Ectodermal cell (in vitro differentiated cells): ENCODE results near the gene NEURL1B.

Source experiments
- H3K27ac ChIP-seq: 2 replicates; pipeline ENCODE4 v1.7.0; 2013; ENCODE audit warnings: mild to moderate bottlenecking, low read depth, low read length; ENCODE audit not compliant: insufficient read depth, poor library complexity, severe bottlenecking
- H3K27me3 ChIP-seq: 2 replicates; pipeline ENCODE4 v1.7.0; 2013; ENCODE audit warnings: mild to moderate bottlenecking, low read length; ENCODE audit not compliant: insufficient read depth, control insufficient read depth, poor library complexity, severe bottlenecking
- H3K36me3 ChIP-seq: one replicate; pipeline ENCODE4 v1.7.0; 2013; ENCODE audit warnings: low read length; ENCODE audit not compliant: control insufficient read depth, insufficient read depth
- H3K4me1 ChIP-seq: one replicate; pipeline ENCODE4 v1.7.0; 2013; ENCODE audit warnings: low read length; ENCODE audit not compliant: control insufficient read depth, insufficient read depth
- H3K4me3 ChIP-seq: 2 replicates; pipeline ENCODE4 v1.7.0; 2013; ENCODE audit warnings: low read depth, low read length, control low read depth; ENCODE audit not compliant: insufficient read depth
- H3K9me3 ChIP-seq: 2 replicates; pipeline ENCODE4 v1.7.0; 2013; ENCODE audit warnings: mild to moderate bottlenecking, low read length, moderate library complexity; ENCODE audit not compliant: control insufficient read depth
- WGBS, 2 experiments: methylation state at CpG; one replicate each; pipeline ENCODE4 v1.1.7; 2013; ENCODE audit warnings: missing lambda C conversion rate in 2 of 2; 5-methylcytosine and 5-hydroxymethylcytosine counted together

Gene NEURL1B

GRCh38 chr5:172731680-172732074 is 90.6 kb downstream of the NEURL1B start:
- H3K4me1 ChIP-seq = no peaks in the 10 kb centered on the region
- no peaks in the 10 kb centered on the region for H3K27me3 ChIP-seq
- no peaks in the 10 kb centered on the region for H3K9me3 ChIP-seq
- H3K36me3 ChIP-seq = no peaks in the 10 kb centered on the region
- no peak overlapping the region for H3K27ac ChIP-seq
- H3K4me3 ChIP-seq = no peak overlapping the region
- WGBS, 2 experiments = 93% methylated on average over 9 of the region's 9 CpGs

DNA sequence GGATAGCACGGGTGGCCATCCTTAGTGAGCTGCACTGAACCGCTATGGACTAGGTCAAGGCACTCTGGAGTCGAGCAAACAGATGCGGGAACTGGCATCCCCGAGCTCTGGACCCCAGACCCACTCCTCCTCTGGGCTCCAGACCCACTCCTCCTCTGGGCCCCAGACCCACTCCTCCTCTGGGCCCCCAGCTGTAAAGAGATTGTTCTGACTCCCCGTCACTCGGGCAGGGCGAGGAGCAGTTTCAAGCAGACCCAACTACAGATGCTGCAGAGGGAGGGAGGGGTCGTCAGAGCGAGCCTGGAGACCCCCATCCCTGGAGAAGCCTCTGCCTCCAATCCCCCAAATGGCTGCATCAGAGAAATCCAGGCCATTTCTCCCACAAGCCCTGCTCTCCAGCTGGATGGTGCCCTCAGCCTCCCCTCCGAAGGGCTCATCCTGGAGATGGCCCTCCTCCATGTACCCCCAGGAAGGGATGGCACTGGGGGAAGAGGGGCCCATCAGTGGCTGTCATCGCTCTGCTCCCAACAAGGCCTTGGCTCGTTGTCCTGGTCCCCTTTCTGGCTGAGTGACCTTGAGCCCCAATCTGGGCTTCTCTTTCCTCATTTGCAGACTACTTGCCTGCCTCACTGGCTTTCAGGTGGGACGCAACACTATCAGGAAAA is 91.3 kb downstream of the NEURL1B start:
- Histone ChIP-seq H3K27ac (no peak overlapping the region), H3K9me3 (no peaks in the 10 kb centered on the region), H3K27me3 (no peaks in the 10 kb centered on the region), H3K4me1 (no peaks in the 10 kb centered on the region), H3K36me3 (no peaks in the 10 kb centered on the region), H3K4me3 (no peak overlapping the region)
- 89 to 94% methylated on average over 14 of the region's 14 CpGs for WGBS, 2 experiments

- no peak overlapping the region for H3K27ac ChIP-seq
- no peaks in the 10 kb centered on the region for H3K4me1 ChIP-seq
- no peaks in the 10 kb centered on the region for H3K36me3 ChIP-seq
- H3K9me3 ChIP-seq = no peaks in the 10 kb centered on the region
- no peak overlapping the region for H3K4me3 ChIP-seq
- WGBS, 2 experiments = 86 to 88% methylated on average over 17 of the region's 17 CpGs
- no peaks in the 10 kb centered on the region for H3K27me3 ChIP-seq
Observed at GRCh38 chr5:172733131-172733973, 92.3 kb downstream of the NEURL1B start.

- H3K4me1 ChIP-seq = no peaks in the 10 kb centered on the region
- H3K9me3 ChIP-seq = no peaks in the 10 kb centered on the region
- H3K27me3 ChIP-seq = no peaks in the 10 kb centered on the region
- WGBS, 2 experiments = 81 to 91% methylated on average over 3 to 4 of the region's 4 CpGs
- no peak overlapping the region for H3K4me3 ChIP-seq
- no peak overlapping the region for H3K27ac ChIP-seq
- no peaks in the 10 kb centered on the region for H3K36me3 ChIP-seq
Observed at GRCh38 chr5:172733974-172734346, 92.9 kb downstream of the NEURL1B start.

DNA sequence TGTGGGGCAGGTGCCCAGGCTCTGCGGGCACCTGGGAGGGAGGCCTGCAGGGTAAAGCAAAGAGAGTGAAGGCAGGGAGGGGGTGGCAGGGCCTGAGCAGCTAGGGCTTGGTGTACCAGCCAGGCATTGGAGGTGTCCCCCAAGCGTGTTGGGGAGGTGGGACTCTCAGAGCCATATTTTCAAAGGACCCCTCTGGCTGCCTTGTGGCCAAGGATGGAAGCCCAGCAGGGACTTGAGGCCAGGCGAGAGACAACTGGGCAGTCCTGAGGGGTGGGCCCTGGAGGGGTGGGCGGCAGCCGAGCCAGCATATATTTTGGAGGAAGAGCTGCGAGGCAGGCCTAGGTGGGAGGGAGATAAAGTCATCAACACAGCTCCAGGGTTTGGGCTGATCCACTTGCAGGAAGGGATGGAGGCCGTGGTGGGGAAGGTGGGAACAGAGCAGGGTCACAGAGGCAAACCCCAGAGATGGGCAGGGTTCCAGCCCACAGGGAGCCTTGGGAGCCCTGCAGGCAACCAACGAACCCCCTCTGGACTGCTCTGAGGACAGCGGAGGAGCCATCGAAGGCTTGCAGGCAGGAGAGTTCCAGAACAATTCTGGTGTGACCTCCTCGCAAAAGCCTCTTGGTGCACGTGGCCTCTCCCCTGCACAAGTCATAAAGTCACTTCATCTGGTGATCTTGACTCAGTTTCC is 94.2 kb downstream of the NEURL1B start:
- Histone ChIP-seq H3K27ac (no peak overlapping the region), H3K27me3 (no peaks in the 10 kb centered on the region), H3K4me1 (no peaks in the 10 kb centered on the region), H3K4me3 (no peak overlapping the region), H3K36me3 (no peaks in the 10 kb centered on the region), H3K9me3 (no peaks in the 10 kb centered on the region)
- 92 to 93% methylated on average over 12 of the region's 12 CpGs for WGBS, 2 experiments

DNA sequence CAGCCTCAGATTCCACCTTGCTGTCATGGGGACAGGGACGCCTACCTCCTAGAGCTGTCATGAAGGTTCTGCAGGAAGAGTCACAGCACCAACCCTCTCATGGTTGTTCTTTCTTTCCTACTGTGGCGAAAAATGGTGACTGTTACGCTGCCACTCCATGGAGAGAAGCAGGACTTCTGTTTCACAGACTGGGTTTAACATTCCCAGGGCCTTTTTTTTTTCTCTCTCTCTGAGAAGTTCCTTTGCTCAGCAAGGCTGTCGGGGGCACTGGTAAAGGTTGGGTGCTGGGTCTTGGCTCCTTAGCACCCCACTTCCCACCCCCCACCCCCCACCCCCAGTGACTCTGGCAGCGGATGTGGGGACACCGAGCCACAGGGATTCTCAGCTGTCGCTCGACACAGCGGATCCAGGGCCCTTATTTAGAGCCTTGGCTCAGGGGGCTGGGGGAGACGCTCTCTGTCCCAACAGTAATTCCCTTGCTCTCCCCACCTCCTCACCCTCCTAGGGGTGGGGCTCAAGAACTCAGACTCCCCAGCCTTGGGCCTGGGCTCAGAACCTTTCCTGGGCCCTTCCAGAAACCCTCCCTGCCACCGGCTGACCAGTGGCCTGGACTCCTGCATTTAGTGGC is 95.6 kb downstream of the NEURL1B start:
- Histone ChIP-seq H3K27ac (no peak overlapping the region), H3K27me3 (no peaks in the 10 kb centered on the region), H3K36me3 (no peaks in the 10 kb centered on the region), H3K9me3 (no peaks in the 10 kb centered on the region), H3K4me1 (no peaks in the 10 kb centered on the region), H3K4me3 (no peak overlapping the region)
- whole genome bisulfite sequencing, 2 experiments = 88 to 92% methylated on average over 9 to 10 of the region's 11 CpGs

DNA sequence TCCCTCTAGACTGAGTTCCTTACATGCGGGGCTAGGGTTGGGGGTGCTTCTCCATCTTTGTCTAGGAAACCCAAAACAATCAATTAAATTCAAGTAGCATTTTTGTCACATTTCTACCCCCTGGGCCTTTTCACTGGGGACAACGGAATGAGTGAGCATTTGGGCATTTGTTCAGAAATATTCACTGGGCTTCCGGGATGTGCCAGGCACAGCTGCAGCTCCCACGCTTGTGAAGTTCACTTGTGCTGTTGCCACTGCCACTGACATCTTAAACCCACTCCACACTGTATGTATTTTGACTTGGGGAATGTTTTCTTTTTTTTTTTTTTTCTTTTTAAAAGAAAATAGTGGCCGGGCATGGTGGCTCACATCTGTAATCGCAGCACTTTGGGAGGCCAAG is 98.3 kb downstream of the NEURL1B start:
- H3K4me3 ChIP-seq = no peak overlapping the region
- H3K9me3 ChIP-seq = no peaks in the 10 kb centered on the region
- 94 to 95% methylated on average over 6 of the region's 6 CpGs for WGBS, 2 experiments
- H3K27me3 ChIP-seq = no peaks in the 10 kb centered on the region
- H3K4me1 ChIP-seq = no peaks in the 10 kb centered on the region
- no peaks in the 10 kb centered on the region for H3K36me3 ChIP-seq
- H3K27ac ChIP-seq = no peak overlapping the region

- no peaks in the 10 kb centered on the region for H3K4me1 ChIP-seq
- H3K9me3 ChIP-seq = no peaks in the 10 kb centered on the region
- H3K36me3 ChIP-seq = no peaks in the 10 kb centered on the region
- no peak overlapping the region for H3K27ac ChIP-seq
- H3K27me3 ChIP-seq = no peaks in the 10 kb centered on the region
- WGBS, 2 experiments = 83 to 85% methylated on average over 12 to 15 of the region's 15 CpGs
- no peak overlapping the region for H3K4me3 ChIP-seq
Observed at GRCh38 chr5:172740428-172741205, 99.6 kb downstream of the NEURL1B start.
